Inflammatory macrophage (primary cell): ENCODE measurements around the gene ACSS1.

Experiments
- DNase-seq, 2 donors: peaks; one replicate each; pipeline ENCODE4 v3.0.0-alpha.2; 2020 to 2022

ACSS1 gene

DNA sequence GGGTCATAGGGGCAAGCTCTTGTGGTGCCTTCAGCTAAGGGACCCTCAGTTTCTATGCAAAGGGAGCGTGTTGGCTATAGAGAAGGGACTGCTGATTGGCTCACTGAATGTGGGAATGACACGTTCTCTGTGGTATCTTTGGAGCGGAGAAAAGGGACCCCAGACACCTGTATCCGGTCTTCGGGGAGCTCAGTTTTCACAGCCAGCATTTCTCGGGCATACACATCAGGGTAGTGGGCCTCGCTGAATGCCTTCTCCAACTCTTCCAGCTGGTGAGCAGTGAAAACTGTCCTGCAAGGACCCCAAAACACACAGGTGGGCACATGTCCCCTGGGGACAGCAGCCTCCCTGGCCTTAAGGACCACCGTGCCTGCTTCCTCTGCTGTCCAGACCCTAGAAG is 20.7 kb upstream of the ACSS1 start:
- DNase-seq: no peak

DNA sequence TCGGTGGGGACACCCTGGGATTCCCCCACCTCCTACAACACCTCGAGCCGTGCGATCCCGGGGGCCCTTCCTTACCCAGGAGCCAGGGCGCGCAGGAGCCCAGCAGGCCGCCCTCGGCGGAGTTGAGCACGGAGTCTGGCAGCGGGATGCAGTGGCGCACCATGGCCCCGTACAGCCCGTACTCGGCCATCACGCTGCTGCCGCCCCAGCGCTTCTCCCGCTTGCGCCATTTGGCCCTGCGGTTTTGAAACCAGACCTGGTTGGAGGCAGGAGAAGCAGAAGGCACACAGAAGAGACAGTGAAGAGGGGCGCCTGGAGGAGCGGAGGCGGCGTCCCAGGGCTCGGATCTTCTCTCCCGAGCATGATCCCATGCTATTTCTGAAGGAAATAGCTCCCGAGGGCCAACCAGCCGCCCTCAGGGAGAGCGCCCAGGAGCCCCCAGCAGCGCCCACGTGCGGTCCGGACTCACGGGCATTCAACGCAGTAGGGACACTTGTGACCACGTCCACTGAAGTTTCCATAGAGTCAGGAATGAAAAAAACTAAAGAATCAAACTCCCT is 19.8 kb upstream of the ACSS1 start:
- DNase-seq: peak; percentile 54 to 64

DNA sequence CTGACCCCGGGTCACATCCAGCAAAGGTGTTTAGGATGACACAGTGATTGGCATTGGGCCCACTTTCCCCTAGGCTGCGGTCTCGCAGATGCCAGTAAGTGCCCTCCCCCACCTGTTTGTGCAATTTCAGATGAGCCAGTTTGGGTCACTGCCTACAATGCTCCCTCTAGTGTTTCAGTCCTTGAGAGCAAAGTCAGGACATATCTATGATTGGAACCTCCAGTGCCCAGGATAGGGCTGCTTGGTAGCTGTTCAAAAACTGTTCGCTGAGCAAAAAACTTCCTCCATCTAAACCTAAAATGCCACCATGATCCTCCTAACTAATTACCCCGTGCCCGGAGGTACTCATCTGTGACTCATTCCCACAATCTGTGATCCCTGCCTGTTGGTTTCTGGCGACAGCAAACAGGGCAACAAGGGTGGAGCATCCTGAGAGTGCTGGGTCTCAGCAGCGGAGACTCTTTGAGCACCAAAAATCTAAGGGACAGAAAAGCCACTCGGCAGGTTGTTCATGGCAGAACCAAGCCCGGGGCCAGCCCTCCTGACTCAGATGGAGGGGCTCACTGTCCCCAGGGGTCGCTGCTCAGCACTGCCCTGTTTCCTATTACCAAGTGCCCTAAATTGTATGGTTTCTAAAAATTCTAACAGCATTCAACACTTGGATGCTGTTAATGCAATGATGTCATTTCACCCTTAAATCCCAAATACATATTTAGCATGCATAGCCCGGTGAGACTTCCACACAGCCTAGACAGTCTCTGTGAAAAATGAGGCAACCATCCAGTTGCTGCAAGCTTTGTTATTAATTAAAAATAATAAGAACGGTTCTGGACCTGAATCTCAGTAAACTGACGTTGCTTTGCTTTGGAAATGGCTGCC is 19.0 kb upstream of the ACSS1 start:
- DNase-seq: no peak

DNA sequence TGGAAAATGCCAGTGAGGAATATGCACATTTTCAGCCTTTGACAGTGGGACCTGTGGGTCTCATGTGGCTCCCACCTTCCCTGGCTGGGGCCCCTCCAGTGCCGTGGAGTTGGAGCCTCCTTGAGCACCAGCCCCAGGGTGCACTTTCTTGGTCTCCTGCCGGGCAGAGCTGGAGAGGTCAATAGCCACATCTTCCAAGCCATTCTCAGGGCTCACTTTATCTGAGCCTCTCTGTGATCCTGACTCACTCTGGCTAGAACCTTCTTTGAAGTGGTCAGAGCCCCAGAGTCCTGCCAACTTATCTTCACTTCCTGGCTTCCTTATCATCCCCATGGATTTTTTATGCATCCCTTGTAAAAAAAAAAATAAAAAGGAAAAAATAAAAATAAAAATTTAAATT is 18.3 kb upstream of the ACSS1 start:
- no peak for DNase-seq

DNA sequence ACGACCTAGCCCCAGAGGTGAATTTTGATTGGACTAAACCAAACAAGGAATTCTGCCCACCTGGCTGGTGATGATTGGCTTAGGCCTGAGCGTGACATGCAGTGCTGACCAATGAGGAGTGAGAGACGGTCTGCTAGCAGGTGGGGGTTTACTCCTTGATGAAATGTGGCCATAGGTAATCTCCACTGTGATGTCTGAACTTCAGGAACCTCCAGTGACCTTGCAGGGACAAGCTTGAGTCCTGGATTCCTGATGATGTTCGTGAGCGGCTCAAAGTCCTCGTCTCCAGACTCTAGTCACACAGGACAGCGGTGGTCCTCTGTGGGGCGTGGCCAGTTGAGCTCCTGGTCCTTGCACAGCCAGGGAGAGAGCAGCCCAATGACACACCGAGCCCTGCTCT is 15.6 kb upstream of the ACSS1 start:
- DNase-seq: no peak

DNA sequence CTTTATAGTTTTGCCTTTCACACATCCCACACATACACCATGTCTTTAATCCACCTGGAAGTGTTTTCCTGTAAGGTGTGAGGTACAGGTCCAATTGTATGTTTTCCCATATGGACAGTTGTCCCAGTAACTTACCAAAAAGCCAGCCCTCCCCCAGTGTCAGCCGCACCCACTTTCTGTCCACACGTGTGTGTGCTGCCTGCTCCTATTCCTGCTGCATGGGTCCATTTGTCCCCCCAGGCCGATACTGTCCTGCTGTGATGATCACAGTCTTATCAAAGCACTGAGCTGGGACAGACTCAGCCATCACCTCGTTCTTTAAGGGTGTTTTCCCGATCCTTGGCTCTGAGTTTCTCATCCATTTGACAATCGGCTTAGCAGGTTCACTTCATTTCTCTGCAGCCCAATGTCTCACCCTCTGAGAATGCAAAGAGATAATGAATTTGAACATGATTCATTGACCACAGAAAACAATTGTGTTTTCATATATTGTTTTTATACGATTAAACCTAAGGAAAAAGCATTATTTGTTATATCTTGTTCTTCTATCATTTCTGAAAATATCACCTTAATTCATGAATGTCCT is 14.4 kb upstream of the ACSS1 start:
- no peak for DNase-seq

DNA sequence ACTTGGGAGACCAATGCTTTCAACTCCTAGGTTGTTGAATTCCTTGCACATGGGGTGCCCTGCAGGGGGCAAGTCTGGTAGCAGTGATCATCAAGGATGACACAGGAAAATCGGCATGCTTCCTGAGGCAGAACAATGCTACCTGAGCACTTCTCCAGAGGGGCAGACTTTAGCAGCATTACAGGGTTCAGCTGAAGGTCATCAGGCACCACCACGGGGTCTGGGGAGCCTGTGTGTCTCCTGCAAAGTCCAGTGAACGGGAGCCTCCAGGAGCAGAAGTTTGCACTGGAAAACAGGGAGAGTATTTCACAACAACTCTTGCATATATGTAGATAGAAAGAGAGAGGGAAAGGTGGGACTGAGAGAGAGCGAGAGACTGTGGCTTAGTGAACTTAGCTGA is 13.8 kb upstream of the ACSS1 start:
- DNase-seq: no peak

DNA sequence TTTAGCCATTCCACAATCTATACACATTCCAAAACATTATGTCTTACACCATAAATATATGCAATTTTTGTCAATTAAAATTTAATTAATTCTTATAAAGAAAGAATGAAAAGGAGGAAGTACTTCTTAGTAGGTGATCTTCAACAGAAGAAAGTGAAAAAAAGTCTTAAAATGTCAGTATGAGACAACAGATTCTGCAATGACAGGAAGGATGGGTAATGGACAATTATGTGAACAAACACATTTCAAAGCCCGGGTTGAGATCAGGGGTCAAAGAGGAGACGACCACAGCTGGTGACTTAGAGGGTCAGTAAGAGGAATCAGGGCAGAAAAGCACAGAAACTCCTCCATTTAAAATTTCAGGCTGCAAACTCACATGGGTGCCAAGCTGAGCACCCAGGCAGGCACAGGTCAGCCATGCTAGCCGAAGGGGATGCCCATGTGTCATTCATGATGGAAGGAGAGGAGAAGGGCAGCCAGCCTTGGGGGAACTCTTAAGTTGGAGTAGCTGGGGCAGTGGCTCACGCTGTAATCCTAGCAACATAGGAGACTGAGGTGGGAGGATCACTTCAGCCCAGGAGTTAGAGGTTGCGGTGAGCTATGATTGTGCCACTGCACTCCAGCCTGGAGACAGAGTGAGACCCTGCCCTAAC is 13.0 kb upstream of the ACSS1 start:
- DNase-seq: no peak

DNA sequence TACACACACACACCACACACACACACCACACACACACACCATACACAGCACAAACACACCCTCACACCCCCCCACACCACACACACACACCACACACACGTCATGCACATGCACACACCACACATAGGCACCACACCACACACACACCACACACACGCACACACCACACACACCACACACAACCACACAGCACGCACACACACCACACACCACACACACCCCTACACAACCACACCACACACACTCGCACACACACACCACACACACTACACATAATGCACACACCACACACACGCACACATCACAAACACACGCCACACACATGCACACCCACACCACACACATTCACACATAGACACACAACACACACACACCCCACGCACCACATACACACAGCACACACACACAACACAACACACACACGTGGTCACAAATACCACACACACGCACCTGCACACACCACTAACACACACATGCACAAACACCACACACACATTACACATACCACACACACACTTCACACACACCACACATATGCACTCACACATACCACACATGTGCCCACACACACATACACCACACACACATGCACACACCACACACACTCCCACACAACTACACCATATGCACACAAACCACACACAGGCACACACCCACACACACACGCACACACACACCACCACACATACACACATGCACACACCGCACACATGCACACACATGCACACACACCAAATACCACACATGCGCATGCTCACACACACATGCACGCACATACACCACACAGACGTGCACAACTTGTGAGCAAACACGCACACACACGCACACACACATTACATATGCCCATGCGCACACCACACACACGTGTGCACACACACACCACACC is 9.4 kb upstream of the ACSS1 start:
- no peak for DNase-seq

DNA sequence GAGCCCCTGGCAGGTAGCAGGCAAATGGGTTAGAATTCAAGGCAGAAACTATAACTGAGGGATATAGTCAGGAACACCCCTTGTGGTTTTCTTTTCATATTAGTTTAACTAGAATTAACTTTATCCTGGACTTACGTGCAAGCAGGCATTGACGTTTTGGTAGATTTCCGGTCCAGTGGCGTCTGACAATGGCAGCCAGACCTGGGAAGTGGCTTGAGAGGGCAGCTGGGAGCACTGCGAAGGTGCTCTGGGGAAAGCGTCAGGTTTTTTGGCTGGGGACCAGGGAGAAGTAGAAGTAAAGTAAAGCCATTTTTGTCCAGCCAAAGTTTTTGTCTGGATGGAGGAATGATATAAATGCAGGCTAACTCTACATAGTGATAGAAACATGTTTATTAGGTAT is 8.4 kb upstream of the ACSS1 start:
- no peak for DNase-seq

DNA sequence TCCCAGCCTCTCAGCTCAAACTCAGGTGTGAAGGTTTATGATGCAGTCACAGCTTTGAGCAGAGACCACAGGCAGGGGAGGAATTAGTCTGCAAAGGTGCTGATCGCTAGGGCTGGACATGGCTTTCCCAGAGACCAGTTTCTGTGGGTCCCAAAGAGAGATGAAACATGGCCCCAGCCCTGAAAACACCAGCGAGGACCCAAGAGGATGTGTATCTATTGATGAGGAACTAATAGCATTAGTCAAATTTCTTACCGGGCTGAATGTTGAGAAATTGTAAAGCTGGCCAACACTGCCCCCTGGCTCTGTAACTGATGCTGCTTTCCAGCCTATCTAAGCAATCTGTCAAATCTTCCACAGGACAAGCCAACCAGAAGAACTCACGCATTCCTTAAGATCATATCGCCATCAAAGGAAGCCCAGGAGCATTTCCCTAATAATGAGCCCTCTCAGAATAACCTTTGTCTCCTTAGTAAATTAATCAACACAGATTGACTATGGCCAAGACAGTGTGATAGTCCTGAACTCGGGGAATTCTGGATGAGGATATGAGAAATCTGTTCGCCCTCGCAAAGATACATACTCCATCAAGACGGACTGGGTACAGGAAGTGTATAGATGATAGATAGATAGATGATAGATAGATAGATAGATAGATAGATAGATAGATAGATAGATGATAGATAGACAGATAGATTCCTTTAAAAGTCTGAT is 7.8 kb upstream of the ACSS1 start:
- DNase-seq: peak; percentile 73

DNA sequence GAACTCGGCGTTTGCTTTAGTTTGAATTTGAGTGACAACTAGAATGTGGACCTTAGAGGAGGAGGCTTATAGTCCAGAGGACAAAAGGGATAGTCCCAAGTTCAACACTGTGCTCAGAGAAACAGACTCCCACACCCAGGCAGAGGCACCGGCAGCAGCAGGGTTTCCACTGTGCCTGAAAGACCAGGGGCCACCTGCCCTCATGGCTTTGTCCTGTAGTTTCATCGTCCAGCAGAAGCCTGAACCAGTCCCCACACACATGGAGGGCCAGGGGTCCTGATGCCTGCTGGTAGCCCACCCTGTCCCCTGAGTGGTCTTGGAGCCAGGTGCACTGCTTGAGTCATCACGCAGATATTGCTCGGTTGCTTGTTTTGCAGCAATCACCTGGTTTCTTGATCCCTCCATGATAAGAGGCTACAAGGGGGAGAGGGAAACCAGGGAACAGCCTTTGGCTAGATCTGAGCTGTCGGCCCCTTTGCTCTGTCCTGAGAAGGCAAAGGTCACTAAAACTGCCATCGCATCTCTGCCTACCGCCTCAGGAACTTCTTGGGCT is 7.2 kb upstream of the ACSS1 start:
- no peak for DNase-seq

DNA sequence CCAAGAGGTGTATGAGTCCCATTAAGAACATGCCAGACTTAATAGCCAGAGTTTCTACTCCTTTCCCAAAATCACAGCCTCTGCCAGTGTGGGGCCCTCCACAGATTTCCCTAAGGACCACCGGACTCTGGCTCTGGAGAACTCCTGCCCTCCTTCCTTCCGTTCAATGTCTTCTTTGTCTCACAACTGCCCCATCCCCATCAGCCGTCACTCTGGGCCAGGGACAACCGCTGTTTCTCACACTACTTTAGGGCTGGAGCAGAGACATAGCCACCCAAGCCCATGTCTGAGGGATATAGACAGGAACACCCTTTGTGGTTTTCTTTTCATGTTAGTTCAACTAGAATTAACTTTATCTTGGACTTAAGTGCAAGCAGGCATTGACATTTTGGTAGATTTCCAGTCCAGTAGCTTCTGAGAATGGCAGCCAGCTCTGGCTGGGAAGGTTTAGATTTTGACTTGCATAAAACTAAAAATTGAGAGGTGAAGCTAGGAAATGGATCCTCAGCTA is 6.7 kb upstream of the ACSS1 start:
- no peak for DNase-seq

DNA sequence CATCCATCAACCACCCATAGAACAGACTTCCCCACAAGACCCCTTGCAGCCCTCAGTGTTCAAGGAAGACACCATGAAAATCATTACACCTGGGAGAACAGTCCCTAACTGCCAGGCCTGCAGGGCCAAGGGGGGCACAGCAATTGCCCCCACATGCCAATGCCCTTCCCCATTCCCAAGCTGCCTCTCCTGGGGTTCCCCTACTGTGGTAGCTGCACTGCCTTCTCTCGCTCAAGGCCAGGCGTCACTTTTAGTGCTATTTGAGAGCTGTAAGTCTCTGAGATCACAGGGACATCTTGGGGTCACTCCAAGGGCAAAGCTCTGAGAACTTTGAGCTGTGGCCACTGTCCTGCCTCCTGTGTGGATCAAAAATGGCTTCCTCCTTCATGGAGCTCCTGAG is 6.0 kb upstream of the ACSS1 start:
- no peak for DNase-seq

DNA sequence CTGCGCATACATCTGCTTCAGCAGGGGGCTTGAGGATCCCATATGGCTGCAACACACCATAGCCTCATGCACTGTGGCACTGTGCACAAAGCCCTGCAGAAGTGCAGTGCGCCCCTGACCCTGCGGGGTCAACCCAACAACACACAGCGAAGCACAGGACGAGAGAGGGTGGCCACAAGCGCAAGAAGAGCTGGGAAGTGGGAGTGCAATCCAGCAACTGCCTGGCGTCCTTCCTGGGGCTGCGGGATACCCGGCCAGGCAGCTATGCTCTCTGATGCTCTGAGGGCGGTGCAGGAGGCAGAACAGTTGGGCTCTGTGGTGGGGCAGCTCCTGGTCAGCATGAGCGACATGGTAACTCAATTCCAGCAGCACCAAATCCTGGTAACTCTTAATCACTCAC is 5.6 kb upstream of the ACSS1 start:
- no peak for DNase-seq

DNA sequence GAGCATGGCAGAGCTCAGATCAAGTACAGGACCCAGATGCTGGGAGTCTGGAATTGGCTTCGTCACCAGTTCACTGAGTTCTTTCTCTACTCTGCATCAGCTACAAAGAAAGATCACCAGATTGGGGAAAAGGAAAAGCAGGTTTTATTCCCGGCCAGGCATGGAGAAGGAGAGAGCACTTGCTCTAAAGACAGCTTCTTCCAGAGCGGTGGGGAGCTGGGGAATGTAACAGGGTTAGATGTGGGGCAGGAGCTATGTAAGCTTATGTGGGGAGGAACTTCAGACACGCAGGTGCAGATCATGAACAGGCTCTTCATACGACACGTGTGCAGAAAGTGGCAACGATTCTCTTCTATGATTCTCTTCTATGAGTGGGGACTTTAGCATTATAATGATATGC is 4.9 kb upstream of the ACSS1 start:
- no peak for DNase-seq

DNA sequence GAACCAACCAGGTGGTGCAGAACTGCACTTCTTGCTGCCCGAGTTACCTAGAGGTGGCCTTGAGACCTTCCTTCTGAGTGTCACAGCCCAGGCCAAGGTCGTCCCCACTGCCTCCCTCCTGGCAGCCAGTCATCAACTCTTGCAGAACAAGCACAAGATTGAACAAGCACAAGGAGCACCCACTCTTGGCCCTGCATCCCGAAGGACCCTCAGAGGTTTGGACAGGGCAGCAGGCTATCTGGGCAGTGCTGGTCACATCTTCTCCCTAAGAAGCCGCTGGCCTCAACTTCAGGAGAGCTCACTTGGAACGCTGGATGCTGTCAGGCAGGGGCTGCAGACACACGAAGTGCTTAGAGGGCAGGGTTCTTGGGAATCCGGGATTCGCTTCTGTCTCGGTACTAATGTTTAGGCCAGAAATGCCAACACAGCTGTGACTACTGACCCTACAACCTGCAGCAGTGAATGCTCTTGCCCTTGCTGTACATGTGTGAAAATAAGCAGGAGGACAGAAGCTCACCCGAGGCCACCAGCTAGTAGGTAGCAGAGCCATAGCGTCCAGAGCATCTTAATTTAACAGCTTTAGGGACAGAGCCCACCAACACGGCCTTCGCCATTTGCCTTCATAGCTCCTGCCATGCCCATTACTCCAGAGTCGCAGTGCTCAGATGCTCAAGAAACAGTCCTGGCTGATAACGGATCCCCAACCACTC is 4.0 kb upstream of the ACSS1 start:
- no peak for DNase-seq

DNA sequence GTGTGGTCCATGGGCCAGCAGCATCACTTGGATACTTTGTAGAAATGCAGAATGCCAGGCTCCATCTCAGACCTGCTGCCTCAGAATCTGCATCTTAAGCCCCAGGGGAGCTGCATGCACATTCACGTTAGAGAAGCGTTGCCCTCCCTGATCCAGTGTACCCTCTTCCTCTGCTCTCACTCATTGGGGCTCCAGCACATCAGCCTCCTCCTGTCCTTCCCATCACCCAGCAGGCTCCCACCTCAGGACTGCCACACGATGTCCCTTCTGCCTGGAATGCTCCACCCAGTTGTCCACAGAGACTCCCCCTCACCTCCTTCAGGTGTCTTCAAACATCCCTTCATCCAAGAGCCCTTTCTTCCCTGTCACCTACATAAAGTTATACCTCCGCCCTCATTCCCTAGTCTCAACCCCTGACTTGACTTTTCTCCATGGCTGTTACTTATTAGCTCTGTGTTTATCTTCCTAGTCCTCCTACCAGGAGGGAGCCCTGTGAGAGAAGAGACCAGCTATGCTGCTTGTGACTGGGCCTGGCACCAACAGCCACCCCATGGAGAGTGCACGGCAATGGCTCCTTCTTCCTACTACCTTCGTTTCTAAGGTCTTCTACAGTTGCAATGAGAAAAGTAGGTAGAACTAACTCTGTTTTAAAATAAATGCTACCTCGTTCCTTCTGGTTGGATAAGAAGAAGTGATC is 3.3 kb upstream of the ACSS1 start:
- no peak for DNase-seq

DNA sequence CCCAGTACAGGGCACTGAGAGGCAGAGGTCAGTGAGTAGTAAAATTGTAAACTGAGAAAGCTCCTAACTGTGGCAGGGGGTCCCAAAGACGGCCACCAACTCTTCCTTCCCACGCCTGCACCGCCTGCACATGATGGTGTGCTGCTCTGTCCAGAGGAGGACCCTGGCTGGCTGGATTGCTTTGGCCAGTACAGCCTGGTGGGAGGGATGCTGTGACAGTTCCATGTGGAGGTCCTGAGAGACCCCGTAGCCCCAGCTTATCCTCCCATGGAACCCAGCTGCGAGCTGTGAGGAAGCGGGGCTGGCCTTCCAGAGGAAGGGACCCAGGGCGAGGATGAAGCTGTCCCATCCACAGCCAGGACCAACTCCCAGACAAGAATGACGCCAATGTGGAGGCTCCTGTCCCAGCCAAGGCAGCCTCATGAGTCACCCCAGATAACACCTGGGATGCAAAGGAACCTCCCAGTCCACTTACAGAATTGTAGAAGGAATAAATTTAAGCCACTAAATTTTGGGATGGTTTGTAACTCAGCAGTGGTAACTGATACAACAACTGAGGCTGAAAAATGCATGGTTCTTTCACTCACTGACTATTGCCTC is 2.0 kb upstream of the ACSS1 start:
- DNase-seq: no peak
